Stimulated activated CD8-positive, alpha-beta memory T cell treated with anti-CD3 and anti-CD28 coated beads, Interleukin-7, amount 100 ng/mL, for 4 hours (primary cell): Measurements from ENCODE around the gene MAGEA12.
"Not testable (repeated sequence)": the region's sequence is repeated elsewhere in the genome, so short reads cannot be mapped to it uniquely, and the experiment has no call there.

ENCODE experiments used
- DNase-seq, 2 donors: peaks; one replicate each; pipeline ENCODE4 v3.0.0-alpha.2; 2020; ENCODE audit warnings: low read depth in 2 of 2

MAGEA12 gene, protein sequence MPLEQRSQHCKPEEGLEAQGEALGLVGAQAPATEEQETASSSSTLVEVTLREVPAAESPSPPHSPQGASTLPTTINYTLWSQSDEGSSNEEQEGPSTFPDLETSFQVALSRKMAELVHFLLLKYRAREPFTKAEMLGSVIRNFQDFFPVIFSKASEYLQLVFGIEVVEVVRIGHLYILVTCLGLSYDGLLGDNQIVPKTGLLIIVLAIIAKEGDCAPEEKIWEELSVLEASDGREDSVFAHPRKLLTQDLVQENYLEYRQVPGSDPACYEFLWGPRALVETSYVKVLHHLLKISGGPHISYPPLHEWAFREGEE

DNA sequence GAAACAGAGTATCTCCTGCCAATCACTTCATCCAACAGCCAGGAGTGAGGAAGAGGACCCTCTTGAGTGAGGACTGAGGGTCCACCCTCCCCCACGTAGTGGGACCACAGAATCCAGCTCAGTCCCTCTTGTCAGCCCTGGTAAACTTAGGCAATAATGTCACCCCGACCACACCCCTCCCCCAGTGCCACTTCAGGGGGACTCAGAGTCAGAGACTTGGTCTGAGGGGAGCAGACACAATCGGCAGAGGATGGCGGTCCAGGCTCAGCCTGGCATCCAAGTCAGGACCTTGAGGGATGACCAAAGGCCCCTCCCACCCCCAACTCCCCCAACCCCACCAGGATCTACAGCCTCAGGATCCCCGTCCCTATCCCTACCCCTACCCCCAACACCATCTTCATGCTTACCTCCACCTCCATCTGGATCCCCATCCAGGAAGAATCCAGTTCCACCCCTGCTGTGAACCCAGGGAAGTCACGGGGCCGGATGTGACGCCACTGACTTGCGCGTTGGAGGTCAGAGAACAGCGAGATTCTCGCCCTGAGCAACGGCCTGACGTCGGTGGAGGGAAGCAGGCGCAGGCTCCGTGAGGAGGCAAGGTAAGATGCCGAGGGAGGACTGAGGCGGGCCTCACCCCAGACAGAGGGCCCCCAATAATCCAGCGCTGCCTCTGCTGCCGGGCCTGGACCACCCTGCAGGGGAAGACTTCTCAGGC is at the start of gene MAGEA12, which contains the start of gene CSAG1:
TSS of gene MAGEA12 (plus strand) at position 497 of the 715 bp plus-strand sequence. CDS start 2,405 bp downstream, outside the sequence.
TSS of gene CSAG1 (minus strand) at position 461 of the 715 bp plus-strand sequence. CDS start 1,261 bp downstream, outside the sequence.
- DNase-seq: no peak

DNA sequence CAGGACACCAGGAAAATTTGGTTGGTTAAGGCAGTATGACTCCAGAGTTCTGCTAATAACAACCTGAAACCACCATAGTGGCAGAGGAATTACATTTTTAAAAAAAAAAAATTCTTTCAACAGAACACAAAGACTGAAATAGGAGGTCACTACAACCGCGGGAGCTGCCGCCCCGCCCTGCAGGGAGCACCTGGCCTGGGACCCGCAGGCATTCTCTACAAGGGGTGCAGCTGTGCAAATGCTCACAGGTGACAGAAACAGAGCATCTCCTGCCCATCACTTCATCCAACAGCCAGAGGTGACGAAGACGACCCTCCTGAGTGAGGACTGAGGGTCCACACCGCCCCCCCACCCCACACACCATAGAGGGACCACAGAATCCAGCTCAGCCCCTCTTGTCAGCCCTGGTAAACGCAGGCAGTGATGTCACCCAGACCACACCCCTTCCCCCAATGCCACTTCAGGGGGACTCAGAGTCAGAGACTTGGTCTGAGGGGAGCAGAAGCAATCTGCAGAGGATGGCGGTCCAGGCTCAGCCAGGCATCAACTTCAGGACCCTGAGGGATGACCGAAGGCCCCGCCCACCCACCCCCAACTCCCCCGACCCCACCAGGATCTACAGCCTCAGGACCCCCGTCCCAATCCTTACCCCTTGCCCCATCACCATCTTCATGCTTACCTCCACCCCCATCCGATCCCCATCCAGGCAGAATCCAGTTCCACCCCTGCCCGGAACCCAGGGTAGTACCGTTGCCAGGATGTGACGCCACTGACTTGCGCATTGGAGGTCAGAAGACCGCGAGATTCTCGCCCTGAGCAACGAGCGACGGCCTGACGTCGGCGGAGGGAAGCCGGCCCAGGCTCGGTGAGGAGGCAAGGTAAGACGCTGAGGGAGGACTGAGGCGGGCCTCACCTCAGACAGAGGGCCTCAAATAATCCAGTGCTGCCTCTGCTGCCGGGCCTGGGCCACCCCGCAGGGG is 35.3 kb upstream of the MAGEA12 start, which contains the start of gene MAGEA3:
TSS of gene MAGEA3 (plus strand) at position 843 of the 980 bp plus-strand sequence. CDS start 2,039 bp downstream, outside the sequence.
- not testable (repeated sequence) for DNase-seq

DNA sequence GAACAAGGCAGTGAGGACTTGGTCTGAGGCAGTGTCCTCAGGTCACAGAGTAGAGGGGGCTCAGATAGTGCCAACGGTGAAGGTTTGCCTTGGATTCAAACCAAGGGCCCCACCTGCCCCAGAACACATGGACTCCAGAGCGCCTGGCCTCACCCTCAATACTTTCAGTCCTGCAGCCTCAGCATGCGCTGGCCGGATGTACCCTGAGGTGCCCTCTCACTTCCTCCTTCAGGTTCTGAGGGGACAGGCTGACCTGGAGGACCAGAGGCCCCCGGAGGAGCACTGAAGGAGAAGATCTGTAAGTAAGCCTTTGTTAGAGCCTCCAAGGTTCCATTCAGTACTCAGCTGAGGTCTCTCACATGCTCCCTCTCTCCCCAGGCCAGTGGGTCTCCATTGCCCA is 33.2 kb upstream of the MAGEA12 start:
- not testable (repeated sequence) for DNase-seq

DNA sequence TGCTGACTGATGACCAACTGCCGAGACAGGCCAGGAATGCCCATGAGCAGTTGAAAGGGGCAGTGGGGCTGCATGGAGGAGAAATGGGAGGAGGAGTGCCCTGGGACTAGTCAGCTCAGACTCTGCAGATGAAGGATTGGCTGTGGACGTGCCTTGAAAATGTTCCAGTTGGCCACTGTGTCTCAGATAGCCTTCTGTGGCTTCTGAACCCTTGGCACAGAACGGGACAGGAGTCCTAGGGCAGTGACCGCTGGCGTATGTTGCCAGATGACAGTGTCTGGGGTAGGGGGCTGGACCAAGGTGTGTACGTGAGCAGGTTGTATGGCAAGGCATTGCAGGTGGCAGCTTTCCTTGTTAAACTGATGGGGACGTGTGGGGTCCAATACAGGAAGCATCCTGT is 27.1 kb upstream of the MAGEA12 start:
- DNase-seq: not testable (repeated sequence)

DNA sequence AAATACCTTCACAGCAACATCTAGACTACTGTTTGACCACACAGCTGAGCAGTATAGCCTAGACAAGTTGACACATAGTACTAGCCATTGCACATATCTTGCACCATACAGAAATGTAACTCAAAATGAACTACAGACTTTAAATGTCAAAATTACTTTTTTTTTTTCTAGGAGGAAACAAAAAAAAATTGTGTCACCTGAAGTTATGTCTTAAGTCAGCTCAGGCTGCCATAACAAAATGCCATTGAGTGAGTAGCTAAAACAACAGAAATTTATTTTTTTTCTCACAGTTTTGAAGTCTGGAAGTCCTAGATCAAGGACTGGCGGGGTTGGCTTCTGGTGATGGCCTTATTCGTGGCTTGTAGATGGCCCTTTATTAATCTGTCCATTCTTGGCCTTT is 24.4 kb upstream of the MAGEA12 start, which contains the start of gene CSAG2:
TSS of gene CSAG2 (minus strand) at position 101 of the 400 bp plus-strand sequence. CDS start 161 bp downstream, outside the sequence.
- DNase-seq: not testable (repeated sequence)

DNA sequence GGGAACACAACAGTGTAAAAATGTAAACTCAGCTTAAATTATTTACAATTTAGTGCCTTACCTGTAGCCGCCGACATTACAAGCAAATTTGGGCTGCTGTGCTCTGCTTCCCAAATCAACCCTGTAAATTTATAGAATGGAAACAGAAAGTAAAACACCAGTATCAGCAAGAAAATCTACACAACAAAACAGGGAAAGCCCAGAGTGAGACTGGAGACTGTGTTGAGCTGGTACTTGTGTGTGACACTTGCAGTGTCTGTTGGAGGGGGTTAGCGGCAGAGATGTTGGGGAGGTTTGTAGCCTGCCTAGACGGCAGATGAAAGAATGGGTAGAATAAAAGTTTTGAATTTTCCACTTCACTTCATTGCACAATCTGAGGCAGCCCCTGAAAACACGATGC is 20.4 kb upstream of the MAGEA12 start:
- DNase-seq: not testable (repeated sequence)

DNA sequence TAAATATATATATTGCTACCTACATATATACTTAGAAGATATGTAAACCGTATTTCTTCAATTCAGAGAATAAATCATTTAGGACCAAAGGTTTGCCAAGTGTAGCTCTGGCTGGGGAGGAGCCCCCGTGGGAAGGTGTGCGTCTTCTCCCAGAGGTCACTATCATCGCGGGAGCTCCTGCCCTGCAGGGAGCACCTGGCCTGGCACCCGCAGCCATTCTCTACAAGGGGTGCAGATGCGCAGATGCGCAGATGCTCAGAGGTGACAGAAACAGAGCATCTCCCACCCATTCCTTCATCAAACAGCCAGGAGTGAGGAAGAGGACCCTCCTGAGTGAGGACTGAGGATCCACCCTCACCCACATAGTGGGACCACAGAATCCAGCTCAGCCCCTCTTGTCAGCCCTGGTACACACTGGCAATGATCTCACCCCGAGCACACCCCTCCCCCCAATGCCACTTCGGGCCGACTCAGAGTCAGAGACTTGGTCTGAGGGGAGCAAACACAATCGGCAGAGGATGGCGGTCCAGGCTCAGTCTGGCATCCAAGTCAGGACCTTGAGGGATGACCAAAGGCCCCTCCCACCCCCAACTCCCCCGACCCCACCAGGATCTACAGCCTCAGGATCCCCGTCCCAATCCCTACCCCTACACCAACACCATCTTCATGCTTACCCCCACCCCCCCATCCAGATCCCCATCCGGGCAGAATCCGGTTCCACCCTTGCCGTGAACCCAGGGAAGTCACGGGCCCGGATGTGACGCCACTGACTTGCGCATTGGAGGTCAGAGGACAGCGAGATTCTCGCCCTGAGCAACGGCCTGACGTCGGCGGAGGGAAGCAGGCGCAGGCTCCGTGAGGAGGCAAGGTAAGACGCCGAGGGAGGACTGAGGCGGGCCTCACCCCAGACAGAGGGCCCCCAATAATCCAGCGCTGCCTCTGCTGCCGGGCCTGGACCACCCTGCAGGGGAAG is 19.5 kb upstream of the MAGEA12 start, which contains the start of gene MAGEA2B:
TSS of gene MAGEA2B (plus strand) at position 814 of the 973 bp plus-strand sequence. CDS start 2,479 bp downstream, outside the sequence.
- DNase-seq: not testable (repeated sequence)

DNA sequence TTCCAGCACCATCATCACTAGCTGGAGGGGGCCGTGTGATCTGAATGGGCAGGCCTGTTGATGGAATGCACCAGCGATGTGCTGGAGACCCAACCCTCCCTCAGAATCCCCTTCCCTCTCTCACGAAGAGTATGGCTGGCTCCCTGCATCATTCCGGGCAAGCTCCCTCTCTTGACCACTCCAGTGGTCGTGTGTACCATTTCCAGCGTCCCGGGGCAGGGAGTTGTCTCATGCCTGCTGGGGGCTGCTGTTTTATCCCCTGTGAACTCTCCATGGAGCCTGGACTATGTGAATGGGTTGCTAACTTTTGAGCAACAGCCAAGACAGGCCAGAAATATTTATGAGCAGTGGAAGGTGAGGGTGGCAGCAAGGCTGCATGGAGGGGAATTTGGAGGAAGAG is 8.1 kb upstream of the MAGEA12 start:
- DNase-seq: no peak

DNA sequence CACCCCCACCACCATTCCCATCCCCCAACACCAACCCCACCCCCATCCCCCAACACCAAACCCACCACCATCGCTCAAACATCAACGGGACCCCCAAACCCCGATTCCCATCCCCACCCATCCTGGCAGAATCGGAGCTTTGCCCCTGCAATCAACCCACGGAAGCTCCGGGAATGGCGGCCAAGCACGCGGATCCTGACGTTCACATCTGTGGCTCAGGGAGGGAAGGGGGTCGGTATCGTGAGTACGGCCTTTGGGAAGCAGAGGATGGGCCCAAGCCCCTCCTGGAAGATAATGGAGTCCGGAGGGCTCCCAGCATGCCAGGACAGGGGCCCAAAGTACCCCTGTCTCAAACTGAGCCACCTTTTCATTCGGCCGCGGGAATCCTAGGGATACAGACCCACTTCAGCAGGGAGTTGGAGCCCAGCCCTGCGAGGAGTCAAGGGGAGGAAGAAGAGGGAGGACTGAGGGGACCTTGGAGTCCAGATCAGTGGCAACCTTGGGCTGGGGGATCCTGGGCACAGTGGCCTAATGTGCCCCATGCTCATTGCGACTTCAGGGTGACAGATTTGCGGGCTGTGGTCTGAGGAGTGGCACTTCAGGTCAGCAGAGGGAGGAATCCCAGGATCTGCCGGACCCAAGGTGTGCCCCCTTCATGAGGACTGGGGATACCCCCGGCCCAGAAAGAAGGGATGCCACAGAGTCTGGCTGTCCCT is 744 bp downstream of the MAGEA12 start:
- DNase-seq: not testable (repeated sequence)

DNA sequence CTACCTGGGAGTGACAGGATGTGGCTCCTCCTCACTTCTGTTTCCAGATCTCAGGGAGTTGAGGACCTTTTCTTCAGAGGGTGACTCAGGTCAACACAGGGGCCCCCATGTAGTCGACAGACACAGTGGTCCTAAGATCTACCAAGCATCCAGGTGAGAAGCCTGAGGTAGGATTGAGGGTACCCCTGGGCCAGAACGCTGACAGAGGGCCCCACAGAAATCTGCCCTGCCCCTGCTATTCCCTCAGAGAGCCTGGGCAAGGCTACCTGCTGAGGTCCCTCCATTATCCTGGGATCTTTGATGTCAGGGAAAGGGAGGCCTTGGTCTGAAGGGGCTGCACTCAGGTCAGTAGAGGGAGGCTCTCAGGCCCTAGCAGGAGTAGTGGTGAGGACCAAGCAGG is 1.5 kb downstream of the MAGEA12 start:
- DNase-seq: no peak

DNA sequence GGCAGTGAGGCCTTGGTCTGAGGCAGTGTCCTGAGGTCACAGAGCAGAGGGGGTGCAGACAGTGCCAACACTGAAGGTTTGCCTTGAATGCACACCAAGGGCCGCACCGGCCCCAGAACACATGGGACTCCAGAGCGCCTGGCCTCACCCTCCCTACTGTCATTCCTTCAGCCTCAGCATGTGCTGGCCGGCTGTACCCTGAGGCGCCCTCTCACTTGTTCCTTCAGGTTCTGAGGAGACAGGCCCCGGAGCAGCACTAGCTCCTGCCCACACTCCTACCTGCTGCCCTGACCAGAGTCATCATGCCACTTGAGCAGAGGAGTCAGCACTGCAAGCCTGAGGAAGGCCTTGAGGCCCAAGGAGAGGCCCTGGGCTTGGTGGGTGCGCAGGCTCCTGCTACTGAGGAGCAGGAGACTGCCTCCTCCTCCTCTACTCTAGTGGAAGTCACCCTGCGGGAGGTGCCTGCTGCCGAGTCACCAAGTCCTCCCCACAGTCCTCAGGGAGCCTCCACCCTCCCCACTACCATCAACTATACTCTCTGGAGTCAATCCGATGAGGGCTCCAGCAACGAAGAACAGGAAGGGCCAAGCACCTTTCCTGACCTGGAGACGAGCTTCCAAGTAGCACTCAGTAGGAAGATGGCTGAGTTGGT is 2.4 kb downstream of the MAGEA12 start:
- no peak for DNase-seq

DNA sequence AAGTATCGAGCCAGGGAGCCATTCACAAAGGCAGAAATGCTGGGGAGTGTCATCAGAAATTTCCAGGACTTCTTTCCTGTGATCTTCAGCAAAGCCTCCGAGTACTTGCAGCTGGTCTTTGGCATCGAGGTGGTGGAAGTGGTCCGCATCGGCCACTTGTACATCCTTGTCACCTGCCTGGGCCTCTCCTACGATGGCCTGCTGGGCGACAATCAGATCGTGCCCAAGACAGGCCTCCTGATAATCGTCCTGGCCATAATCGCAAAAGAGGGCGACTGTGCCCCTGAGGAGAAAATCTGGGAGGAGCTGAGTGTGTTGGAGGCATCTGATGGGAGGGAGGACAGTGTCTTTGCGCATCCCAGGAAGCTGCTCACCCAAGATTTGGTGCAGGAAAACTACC is 3.0 kb downstream of the MAGEA12 start:
- not testable (repeated sequence) for DNase-seq

DNA sequence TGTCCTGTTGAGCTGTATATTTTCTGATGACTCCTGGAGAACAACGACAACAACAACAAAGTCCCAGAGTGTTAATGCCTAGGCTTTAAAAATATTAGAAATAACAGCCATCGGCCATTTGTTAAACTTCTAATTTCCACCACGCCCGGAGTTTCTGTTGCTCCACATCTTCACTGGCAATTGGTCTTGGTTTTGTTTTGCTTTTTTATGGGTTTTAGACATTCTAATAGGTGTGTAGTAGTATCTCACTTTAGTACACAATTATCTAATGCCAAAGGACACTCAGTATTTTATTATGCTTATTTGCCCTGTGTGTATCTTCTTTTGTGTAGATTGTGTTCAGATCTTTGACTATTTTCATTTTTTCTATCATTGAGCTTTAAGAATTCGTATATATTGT is 5.0 kb downstream of the MAGEA12 start:
- no peak for DNase-seq

DNA sequence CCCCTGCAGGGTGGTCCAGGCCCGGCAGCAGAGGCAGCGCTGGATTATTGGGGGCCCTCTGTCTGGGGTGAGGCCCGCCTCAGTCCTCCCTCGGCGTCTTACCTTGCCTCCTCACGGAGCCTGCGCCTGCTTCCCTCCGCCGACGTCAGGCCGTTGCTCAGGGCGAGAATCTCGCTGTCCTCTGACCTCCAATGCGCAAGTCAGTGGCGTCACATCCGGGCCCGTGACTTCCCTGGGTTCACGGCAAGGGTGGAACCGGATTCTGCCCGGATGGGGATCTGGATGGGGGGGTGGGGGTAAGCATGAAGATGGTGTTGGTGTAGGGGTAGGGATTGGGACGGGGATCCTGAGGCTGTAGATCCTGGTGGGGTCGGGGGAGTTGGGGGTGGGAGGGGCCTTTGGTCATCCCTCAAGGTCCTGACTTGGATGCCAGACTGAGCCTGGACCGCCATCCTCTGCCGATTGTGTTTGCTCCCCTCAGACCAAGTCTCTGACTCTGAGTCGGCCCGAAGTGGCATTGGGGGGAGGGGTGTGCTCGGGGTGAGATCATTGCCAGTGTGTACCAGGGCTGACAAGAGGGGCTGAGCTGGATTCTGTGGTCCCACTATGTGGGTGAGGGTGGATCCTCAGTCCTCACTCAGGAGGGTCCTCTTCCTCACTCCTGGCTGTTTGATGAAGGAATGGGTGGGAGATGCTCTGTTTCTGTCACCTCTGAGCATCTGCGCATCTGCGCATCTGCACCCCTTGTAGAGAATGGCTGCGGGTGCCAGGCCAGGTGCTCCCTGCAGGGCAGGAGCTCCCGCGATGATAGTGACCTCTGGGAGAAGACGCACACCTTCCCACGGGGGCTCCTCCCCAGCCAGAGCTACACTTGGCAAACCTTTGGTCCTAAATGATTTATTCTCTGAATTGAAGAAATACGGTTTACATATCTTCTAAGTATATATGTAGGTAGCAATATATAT is 20.4 kb downstream of the MAGEA12 start, which contains the start of gene MAGEA2:
TSS of gene MAGEA2 (minus strand) at position 157 of the 965 bp plus-strand sequence. CDS start 2,479 bp downstream, outside the sequence.
- DNase-seq: not testable (repeated sequence)

DNA sequence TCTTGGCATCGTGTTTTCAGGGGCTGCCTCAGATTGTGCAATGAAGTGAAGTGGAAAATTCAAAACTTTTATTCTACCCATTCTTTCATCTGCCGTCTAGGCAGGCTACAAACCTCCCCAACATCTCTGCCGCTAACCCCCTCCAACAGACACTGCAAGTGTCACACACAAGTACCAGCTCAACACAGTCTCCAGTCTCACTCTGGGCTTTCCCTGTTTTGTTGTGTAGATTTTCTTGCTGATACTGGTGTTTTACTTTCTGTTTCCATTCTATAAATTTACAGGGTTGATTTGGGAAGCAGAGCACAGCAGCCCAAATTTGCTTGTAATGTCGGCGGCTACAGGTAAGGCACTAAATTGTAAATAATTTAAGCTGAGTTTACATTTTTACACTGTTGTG is 21.3 kb downstream of the MAGEA12 start:
- DNase-seq: not testable (repeated sequence)

DNA sequence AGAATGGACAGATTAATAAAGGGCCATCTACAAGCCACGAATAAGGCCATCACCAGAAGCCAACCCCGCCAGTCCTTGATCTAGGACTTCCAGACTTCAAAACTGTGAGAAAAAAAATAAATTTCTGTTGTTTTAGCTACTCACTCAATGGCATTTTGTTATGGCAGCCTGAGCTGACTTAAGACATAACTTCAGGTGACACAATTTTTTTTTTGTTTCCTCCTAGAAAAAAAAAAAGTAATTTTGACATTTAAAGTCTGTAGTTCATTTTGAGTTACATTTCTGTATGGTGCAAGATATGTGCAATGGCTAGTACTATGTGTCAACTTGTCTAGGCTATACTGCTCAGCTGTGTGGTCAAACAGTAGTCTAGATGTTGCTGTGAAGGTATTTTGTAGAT is 25.4 kb downstream of the MAGEA12 start, which contains the start of gene CSAG3:
TSS of gene CSAG3 (plus strand) at position 301 of the 400 bp plus-strand sequence.
- not testable (repeated sequence) for DNase-seq

DNA sequence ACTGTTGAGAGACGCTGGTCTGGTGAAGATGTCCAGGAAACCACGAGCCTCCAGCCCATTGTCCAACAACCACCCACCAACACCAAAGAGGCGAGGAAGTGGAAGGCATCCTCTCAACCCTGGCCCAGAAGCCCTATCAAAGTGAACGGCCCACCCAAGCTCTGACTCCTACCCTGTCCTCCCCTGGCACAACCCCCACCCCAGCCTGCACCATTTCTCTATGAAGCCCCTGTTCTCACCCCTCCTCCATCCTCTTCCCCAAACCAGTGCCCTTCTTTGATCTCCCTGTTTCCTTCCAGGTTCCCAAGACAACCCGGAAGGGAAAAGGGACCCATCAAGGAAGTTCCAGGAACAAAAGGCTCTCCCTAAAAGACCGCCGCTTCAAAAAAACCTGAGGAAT is 26.0 kb downstream of the MAGEA12 start:
- DNase-seq: not testable (repeated sequence)
